Choroid plexus epithelial cell (primary cell): ENCODE results near the gene KCNQ1.

Experiments used
- DNase-seq: peaks from one replicate; pipeline ENCODE4 v3.0.0-alpha.2; 2010; ENCODE audit warnings: low read depth
- H3K4me3 ChIP-seq: 2 replicates; pipeline ENCODE4 v1.5.1; 2011; ENCODE audit warnings: low read depth, mild to moderate bottlenecking, control low read depth, low read length, moderate library complexity
- CTCF ChIP-seq: conservative IDR thresholded peaks from 2 replicates; pipeline ENCODE4 v1.5.1; 2011; ENCODE audit warnings: low read depth, mild to moderate bottlenecking, control low read depth, inconsistent platforms, low read length, moderate library complexity

KCNQ1 gene

GRCh38 chr11:2716376-2717095, 271.7 kb downstream of the KCNQ1 start:
- no peak for DNase-seq
- no peak for TF ChIP-seq CTCF
- H3K4me3 ChIP-seq: no peak overlapping the region

- no peak overlapping the region for H3K4me3 ChIP-seq
- TF ChIP-seq CTCF: no peak
- no peak for DNase-seq
Measured at GRCh38 chr11:2717561-2718325, 272.9 kb downstream of the KCNQ1 start.

- no peak overlapping the region for H3K4me3 ChIP-seq
- no peak for DNase-seq
- no peak for TF ChIP-seq CTCF
Measured at GRCh38 chr11:2718817-2719438, 274.1 kb downstream of the KCNQ1 start.

GRCh38 chr11:2719831-2720590, 275.2 kb downstream of the KCNQ1 start:
- no peak overlapping the region for H3K4me3 ChIP-seq
- TF ChIP-seq CTCF: no peak
- DNase-seq: no peak

- DNase-seq: no peak
- no peak for TF ChIP-seq CTCF
- no peak overlapping the region for H3K4me3 ChIP-seq
Measured at GRCh38 chr11:2721210-2721916, 276.6 kb downstream of the KCNQ1 start.

GRCh38 chr11:2722955-2723354, 278.1 kb downstream of the KCNQ1 start:
- no peak for TF ChIP-seq CTCF
- DNase-seq: no peak

More at GRCh38 chr11:2722955-2723354, 278.1 kb downstream of the KCNQ1 start:
- H3K4me3 ChIP-seq: no peak overlapping the region
